Uterus (tissue), 4 donors: Measurements from ENCODE around the gene GLIS1. TPM values are rescaled to one million over a fixed set of nuclear protein-coding genes. Genes with fewer than 3 reads are reported as not detected.

Experiments used
- DNase-seq, 2 donors: peaks; one replicate each; pipeline ENCODE4 v3.0.0-alpha.2; 2019 to 2020
- H3K27ac ChIP-seq, 2 donors: fragments of 200-600 bp; sonication (generic); 1 replicate in 1 of 2; 2 replicates in 1 of 2; pipeline ENCODE4 v1.5.1; 2016 to 2018
- H3K27me3 ChIP-seq, 2 donors: fragments of 200-600 bp; sonication (generic); one replicate each; pipeline ENCODE4 v1.5.1; 2018 to 2019; ENCODE audit warnings: control low read depth in 1 of 2
- H3K36me3 ChIP-seq, 2 donors: fragments of 200-600 bp; sonication (generic); one replicate each; pipeline ENCODE4 v1.5.1; 2019; ENCODE audit warnings: control low read depth in 1 of 2
- H3K4me1 ChIP-seq, 2 donors: fragments of 200-600 bp; sonication (generic); one replicate each; pipeline ENCODE4 v1.5.1; 2018 to 2019; ENCODE audit warnings: control low read depth in 1 of 2
- H3K4me3 ChIP-seq, 2 donors: fragments of 200-600 bp; sonication (generic); 1 replicate in 1 of 2; 2 replicates in 1 of 2; pipeline ENCODE4 v1.5.1; 2018 to 2019; ENCODE audit warnings: mild to moderate bottlenecking in 1 of 2
- H3K9me3 ChIP-seq, 2 donors: fragments of 200-600 bp; sonication (generic); one replicate each; pipeline ENCODE4 v1.5.1; 2019; ENCODE audit warnings: control low read depth in 1 of 2
- CTCF ChIP-seq, 4 experiments: fragments of 200-600 bp in 2 of 4; fragments of 450-650 bp in 2 of 4; sonication (generic) in 2 of 4; IDR thresholded peaks; one replicate each; pipeline ENCODE4 v1.5.1; 2016 to 2019; ENCODE audit warnings: antibody characterized with exemption in 4 of 4, mild to moderate bottlenecking in 2 of 4, moderate library complexity in 1 of 4
- POLR2A ChIP-seq, 2 donors: fragments of 450-650 bp; IDR thresholded peaks; one replicate each; pipeline ENCODE4 v1.6.1; 2016; ENCODE audit warnings: antibody characterized with exemption in 2 of 2, mild to moderate bottlenecking in 1 of 2, moderate library complexity in 1 of 2
- intact Hi-C: fragments of 100-400 bp; cut with DNase I; formaldehyde crosslinking; loops from one replicate; pipeline ENCODE4 v1.15.1; 2023; ENCODE audit warnings: low total_unique reads
- total RNA-seq, 4 donors: library from RNA; depleted of rRNA in 3 of 4; stranded (reverse); fragments of >200 nt in 3 of 4; gene quantifications; one replicate each; pipeline versions ENCODE4 v1.1.0 to v1.2.4, GENCODE V29; 2014 to 2023
- donor health status: DM: yes; HTN: yes; CAD: no.

Gene GLIS1
- total RNA-seq, 4 donors from 2014 or later: 0.21 to 1.0 TPM; not detected in 2

GRCh38 chr1:53681977-53682685 is 56.8 kb downstream of the GLIS1 start:
- H3K4me1 ChIP-seq: no peaks in the 10 kb centered on the region
- peak; percentile 52 for DNase-seq
- H3K9me3 ChIP-seq: no peaks in the 10 kb centered on the region
- intact Hi-C loops: no loop called here
- no peak overlapping the region for H3K27ac ChIP-seq
- no peaks in the 10 kb centered on the region for H3K27me3 ChIP-seq
- H3K36me3 ChIP-seq: no peaks in the 10 kb centered on the region
- no peak for TF ChIP-seq POLR2A (IDR thresholded peaks at IDR 0.05)
- peak; percentile 15 to 53 (median 36) for TF ChIP-seq CTCF (IDR thresholded peaks at IDR 0.05)
- H3K4me3 ChIP-seq: no peak overlapping the region

GRCh38 chr1:53681351-53681976 is 57.5 kb downstream of the GLIS1 start:
- no peak for DNase-seq
- Histone ChIP-seq H3K9me3 (no peaks in the 10 kb centered on the region), H3K4me1 (no peaks in the 10 kb centered on the region), H3K27ac (no peak overlapping the region), H3K4me3 (no peak overlapping the region), H3K36me3 (no peaks in the 10 kb centered on the region), H3K27me3 (no peaks in the 10 kb centered on the region)
- intact Hi-C loops: no loop called here
- TF ChIP-seq CTCF (IDR thresholded peaks at IDR 0.05): no peak
- TF ChIP-seq POLR2A (IDR thresholded peaks at IDR 0.05): no peak

GRCh38 chr1:53680868-53681267 is 58.1 kb downstream of the GLIS1 start:
- H3K27me3 ChIP-seq: no peaks in the 10 kb centered on the region
- no peak for DNase-seq
- no peaks in the 10 kb centered on the region for H3K9me3 ChIP-seq
- H3K4me3 ChIP-seq: no peak overlapping the region
- no peaks in the 10 kb centered on the region for H3K36me3 ChIP-seq
- no peak for TF ChIP-seq CTCF (IDR thresholded peaks at IDR 0.05)
- TF ChIP-seq POLR2A (IDR thresholded peaks at IDR 0.05): no peak
- H3K27ac ChIP-seq: no peak overlapping the region
- intact Hi-C loops: no loop called here
- no peaks in the 10 kb centered on the region for H3K4me1 ChIP-seq

- H3K27me3 ChIP-seq: no peaks in the 10 kb centered on the region
- TF ChIP-seq CTCF (IDR thresholded peaks at IDR 0.05): no peak
- no peak for TF ChIP-seq POLR2A (IDR thresholded peaks at IDR 0.05)
- no peaks in the 10 kb centered on the region for H3K9me3 ChIP-seq
- no peaks in the 10 kb centered on the region for H3K36me3 ChIP-seq
- intact Hi-C loops: no loop called here
- no peak overlapping the region for H3K4me3 ChIP-seq
- peak overlapping the region in 1 of 2 donors; percentile 26 for H3K27ac ChIP-seq
- DNase-seq: no peak
- H3K4me1 ChIP-seq: no peaks in the 10 kb centered on the region
Observed at GRCh38 chr1:53678938-53679825, 59.8 kb downstream of the GLIS1 start.
